K562 treated with DMSO at 1 percent for 4 hours (cell line): Measurements from ENCODE around the gene USP36. TPM values are rescaled to one million over a fixed set of nuclear protein-coding genes. Genes with fewer than 3 reads are reported as not detected.

Experiments
- total RNA-seq: library from RNA; unstranded; fragments of 300-600 nt; gene quantifications from 2 replicates; pipeline ENCODE4 v1.2.3, GENCODE V29; 2022; ENCODE audit not compliant: insufficient read depth

The USP36 gene
- total RNA-seq, result 15.4 and 25.0 TPM in 2 replicates

GRCh38 chr17:78840780-78841611, at the start of gene USP36:
Gene USP36, minus strand, starts transcription at chr17:78840814. Its CDS starts 4,451 bp downstream, at chr17:78836363.

GRCh38 chr17:78781893-78782304, 58.7 kb downstream of the USP36 start, which contains the start of gene CYTH1:
Gene CYTH1, minus strand, starts transcription at chr17:78782273. Its CDS starts 50 bp downstream, at chr17:78782223.

Other genes with a start within 250 kb of the USP36 start
- 20.7 and 32.8 TPM in 2 replicates for gene CYTH1, start 58.5 kb downstream of the USP36 start, total RNA-seq
- not detected in 2 replicates for gene CEP295NL, start 62.4 kb upstream of the USP36 start, total RNA-seq
- gene TIMP2, start 84.6 kb upstream of the USP36 start, total RNA-seq, result not detected in 2 replicates
- gene LGALS3BP, start 139.1 kb upstream of the USP36 start, total RNA-seq, result 81.0 and 81.2 TPM in 2 replicates
- gene CANT1, start 168.9 kb upstream of the USP36 start, total RNA-seq, result 52.5 and 58.2 TPM in 2 replicates
- not detected in 2 replicates for gene C1QTNF1, start 183.4 kb upstream of the USP36 start, total RNA-seq
- 9.0 and 12.1 TPM in 2 replicates for gene ENGASE, start 234.0 kb upstream of the USP36 start, total RNA-seq